ENCODE results near the gene HS3ST4. TPM values are rescaled to one million over a fixed set of nuclear protein-coding genes. Genes with fewer than 3 reads are reported as not detected.

Gene HS3ST4
- total and polyA plus RNA-seq, 2 donors from 2014 or later = not detected

DNA sequence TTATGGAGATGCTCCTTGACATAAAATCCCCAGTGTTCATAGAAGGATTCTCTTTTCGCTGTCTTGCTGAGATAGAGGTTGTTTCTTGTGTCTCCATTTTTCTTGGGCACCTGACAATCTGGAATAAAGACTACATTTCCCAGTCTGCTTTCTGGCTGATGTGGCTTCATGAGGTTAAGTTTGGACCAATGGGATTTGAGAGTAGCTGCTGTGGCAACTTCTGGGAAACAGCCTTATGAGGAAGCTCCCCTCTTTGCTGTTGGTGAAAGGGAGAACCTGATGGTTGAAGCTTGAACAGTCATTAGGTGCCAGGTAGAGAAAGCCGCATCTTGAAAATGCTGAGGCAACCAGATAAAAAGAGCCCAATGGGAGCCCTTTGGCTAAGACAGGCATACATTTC, 24.4 kb downstream of the HS3ST4 start:
- no peaks in the 10 kb centered on the region for H3K4me1 ChIP-seq (ENCODE audit: control insufficient read depth in 2 of 3, insufficient read depth in 2 of 3, low read depth in 1 of 3, low read length in 3 of 3)
- no peak overlapping the region for H3K27ac ChIP-seq (ENCODE audit: low read depth in 2 of 2, low read length in 2 of 2)
- TF ChIP-seq, protein P1, sequence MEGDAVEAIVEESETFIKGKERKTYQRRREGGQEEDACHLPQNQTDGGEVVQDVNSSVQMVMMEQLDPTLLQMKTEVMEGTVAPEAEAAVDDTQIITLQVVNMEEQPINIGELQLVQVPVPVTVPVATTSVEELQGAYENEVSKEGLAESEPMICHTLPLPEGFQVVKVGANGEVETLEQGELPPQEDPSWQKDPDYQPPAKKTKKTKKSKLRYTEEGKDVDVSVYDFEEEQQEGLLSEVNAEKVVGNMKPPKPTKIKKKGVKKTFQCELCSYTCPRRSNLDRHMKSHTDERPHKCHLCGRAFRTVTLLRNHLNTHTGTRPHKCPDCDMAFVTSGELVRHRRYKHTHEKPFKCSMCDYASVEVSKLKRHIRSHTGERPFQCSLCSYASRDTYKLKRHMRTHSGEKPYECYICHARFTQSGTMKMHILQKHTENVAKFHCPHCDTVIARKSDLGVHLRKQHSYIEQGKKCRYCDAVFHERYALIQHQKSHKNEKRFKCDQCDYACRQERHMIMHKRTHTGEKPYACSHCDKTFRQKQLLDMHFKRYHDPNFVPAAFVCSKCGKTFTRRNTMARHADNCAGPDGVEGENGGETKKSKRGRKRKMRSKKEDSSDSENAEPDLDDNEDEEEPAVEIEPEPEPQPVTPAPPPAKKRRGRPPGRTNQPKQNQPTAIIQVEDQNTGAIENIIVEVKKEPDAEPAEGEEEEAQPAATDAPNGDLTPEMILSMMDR (IDR thresholded peaks at IDR 0.05; ENCODE audit: borderline replicate concordance, extremely low read depth, insufficient read depth) = no peak
- no peaks in the 10 kb centered on the region for H3K27me3 ChIP-seq (ENCODE audit: control insufficient read depth, insufficient read depth, low read length)
- H3K9ac ChIP-seq (ENCODE audit: low read length in 3 of 3) = no peak overlapping the region
- DNase-seq = no peak
- H3K4me3 ChIP-seq (ENCODE audit: low read length in 3 of 3) = no peak overlapping the region
- H3K36me3 ChIP-seq (ENCODE audit: control insufficient read depth in 2 of 3, insufficient read depth in 3 of 3, low read length in 3 of 3) = no peaks in the 10 kb centered on the region
- peaks cover 0 to 2% (median 0%) of the 10 kb centered on the region in 3 donors for H3K9me3 ChIP-seq (ENCODE audit: control insufficient read depth in 2 of 3, insufficient read depth in 1 of 3, low read length in 3 of 3)
- no peak for FAIRE-seq
- intact Hi-C loops (cut with DNase I) = no loop called here

DNA sequence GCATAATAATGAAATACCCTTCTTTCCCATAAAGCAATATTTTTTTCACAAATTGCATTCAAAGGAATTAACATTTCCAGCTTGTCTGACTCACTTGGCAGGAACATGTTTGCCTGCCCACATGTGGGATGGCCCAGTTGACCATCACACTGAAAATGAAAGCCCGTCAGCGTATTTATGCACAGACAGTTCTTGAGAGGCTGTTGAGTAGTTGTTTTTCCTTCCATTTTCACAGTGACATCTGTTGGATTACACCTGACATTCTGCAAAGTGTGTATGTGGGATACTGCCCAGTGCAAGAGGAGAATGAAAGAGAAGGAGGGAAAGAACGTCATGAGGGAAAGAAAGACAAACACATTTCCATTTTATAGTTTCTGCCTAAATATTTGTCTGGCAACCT, 29.7 kb downstream of the HS3ST4 start:
- DNase-seq (no peak), FAIRE-seq (no peak)
- H3K27ac ChIP-seq (ENCODE audit: low read depth in 2 of 2, low read length in 2 of 2) = no peak overlapping the region
- H3K9ac ChIP-seq (ENCODE audit: low read length in 3 of 3) = no peak overlapping the region
- H3K27me3 ChIP-seq (ENCODE audit: control insufficient read depth, insufficient read depth, low read length) = no peaks in the 10 kb centered on the region
- no peaks in the 10 kb centered on the region for H3K36me3 ChIP-seq (ENCODE audit: control insufficient read depth in 2 of 3, insufficient read depth in 3 of 3, low read length in 3 of 3)
- no peaks in the 10 kb centered on the region for H3K9me3 ChIP-seq (ENCODE audit: control insufficient read depth in 2 of 3, insufficient read depth in 1 of 3, low read length in 3 of 3)
- intact Hi-C loops (cut with DNase I) = no loop called here
- H3K4me1 ChIP-seq (ENCODE audit: control insufficient read depth in 2 of 3, insufficient read depth in 2 of 3, low read depth in 1 of 3, low read length in 3 of 3) = no peaks in the 10 kb centered on the region
- H3K4me3 ChIP-seq (ENCODE audit: low read length in 3 of 3) = no peak overlapping the region
- TF ChIP-seq, protein P1 (IDR thresholded peaks at IDR 0.05; ENCODE audit: borderline replicate concordance, extremely low read depth, insufficient read depth) = no peak

DNA sequence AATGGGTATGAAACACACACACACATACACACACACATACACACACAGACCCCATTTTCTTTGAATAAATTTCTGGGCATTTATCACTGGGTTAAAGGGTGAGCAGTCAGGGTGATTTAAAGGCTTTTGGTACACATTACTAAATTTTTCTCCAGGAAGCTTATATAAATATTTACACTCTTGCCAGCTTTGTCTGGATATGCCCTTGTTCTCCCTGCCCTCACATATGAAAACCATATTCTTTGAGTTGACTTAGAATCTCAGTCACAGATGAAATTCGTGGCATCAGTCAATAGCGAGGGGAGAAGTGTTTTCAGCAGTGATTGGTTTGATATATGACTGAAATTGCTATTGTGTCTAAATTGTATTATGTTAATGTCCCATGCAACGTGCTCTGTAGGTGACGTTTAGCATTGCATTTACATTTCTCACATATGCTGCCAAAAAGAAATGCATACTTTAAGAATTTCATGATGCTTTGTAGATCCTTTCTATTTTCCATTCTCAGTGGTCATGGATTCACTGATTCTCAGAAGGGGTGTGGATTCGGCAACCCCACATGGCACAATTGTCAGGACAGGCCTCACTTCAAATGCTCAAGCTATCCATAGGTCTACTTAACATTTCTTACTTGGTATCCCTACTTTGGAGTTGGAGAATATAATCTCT, 34.8 kb downstream of the HS3ST4 start:
- Histone ChIP-seq H3K27me3 (ENCODE audit: control insufficient read depth, insufficient read depth, low read length) (no peaks in the 10 kb centered on the region), H3K9me3 (ENCODE audit: control insufficient read depth in 2 of 3, insufficient read depth in 1 of 3, low read length in 3 of 3) (no peaks in the 10 kb centered on the region), H3K4me1 (ENCODE audit: control insufficient read depth in 2 of 3, insufficient read depth in 2 of 3, low read depth in 1 of 3, low read length in 3 of 3) (no peaks in the 10 kb centered on the region), H3K9ac (ENCODE audit: low read length in 3 of 3) (no peak overlapping the region), H3K4me3 (ENCODE audit: low read length in 3 of 3) (no peak overlapping the region), H3K36me3 (ENCODE audit: control insufficient read depth in 2 of 3, insufficient read depth in 3 of 3, low read length in 3 of 3) (no peaks in the 10 kb centered on the region), H3K27ac (ENCODE audit: low read depth in 2 of 2, low read length in 2 of 2) (no peak overlapping the region)
- intact Hi-C loops (cut with DNase I) = no loop called here
- DNase-seq = no peak
- TF ChIP-seq, protein P1 (IDR thresholded peaks at IDR 0.05; ENCODE audit: borderline replicate concordance, extremely low read depth, insufficient read depth) = no peak
- FAIRE-seq = no peak
